Panc1 (cell line): ENCODE results near the gene MAPK8. TPM values are rescaled to one million over a fixed set of nuclear protein-coding genes. Genes with fewer than 3 reads are reported as not detected.

Source experiments
- ATAC-seq: fragments of 200-7000 bp; cut with Tn5 transposase; 2 replicates; pipeline ENCODE4 v1.9.1; 2020; ENCODE audit warnings: mild to moderate bottlenecking, moderate library complexity
- BruUV-seq: library from RNA; stranded (reverse); fragments of 400-500 nt; replicated peaks from 2 replicates; lab custom pipeline; 2021; lab: Mats Ljungman, UMichigan
- CTCF ChIA-PET: fragments of 300-600 bp; sonication (Branson Sonifier 250); formaldehyde crosslinking; loops from one replicate; lab custom pipeline; 2022; ENCODE audit warnings: antibody characterized with exemption; lab: Charles Lee
- POLR2A ChIA-PET: fragments of 300-600 bp; sonication (Branson Sonifier 250); formaldehyde crosslinking; loops from one replicate; lab custom pipeline; 2022; ENCODE audit warnings: antibody characterized with exemption; lab: Charles Lee
- DNase-seq: peaks from one replicate; pipeline ENCODE4 v3.0.0-alpha.2; 2010; ENCODE audit warnings: low read depth, low spot score
- H3K27ac ChIP-seq: 2 replicates; pipeline ENCODE4 v1.5.1; 2011; ENCODE audit warnings: mild to moderate bottlenecking, low read length, inconsistent platforms
- H3K27me3 ChIP-seq: fragments of 200-500 bp; sonication (Bioruptor generic); 2 replicates; pipeline ENCODE4 v1.6.0; 2014; ENCODE audit warnings: low read length, inconsistent platforms; ENCODE audit not compliant: control insufficient read depth, insufficient read depth
- H3K36me3 ChIP-seq: fragments of 200-500 bp; sonication (Bioruptor generic); 2 replicates; pipeline ENCODE4 v1.5.1; 2014; ENCODE audit warnings: inconsistent platforms, mild to moderate bottlenecking, low read length, moderate library complexity; ENCODE audit not compliant: control insufficient read depth, insufficient read depth
- H3K4me1 ChIP-seq: 2 replicates; pipeline ENCODE4 v1.5.1; 2011; ENCODE audit warnings: inconsistent platforms, mild to moderate bottlenecking, low read length, moderate library complexity; ENCODE audit not compliant: control insufficient read depth, insufficient read depth
- H3K4me3 ChIP-seq, 2 experiments: 2 replicates each; pipeline ENCODE4 v1.5.1; 2011 to 2012; ENCODE audit warnings: low read depth in 2 of 2, low read length in 2 of 2, mild to moderate bottlenecking in 2 of 2, inconsistent platforms in 1 of 2, moderate library complexity in 1 of 2
- H3K9me3 ChIP-seq: fragments of 200-500 bp; sonication (Bioruptor generic); 2 replicates; pipeline ENCODE4 v1.5.1; 2014; ENCODE audit warnings: low read depth, mild to moderate bottlenecking, inconsistent platforms, low read length, moderate library complexity; ENCODE audit not compliant: control insufficient read depth, insufficient read depth
- CTCF ChIP-seq: fragments of 450-650 bp; IDR thresholded peaks from 2 replicates; pipeline ENCODE4 v1.5.1; 2017; ENCODE audit warnings: mild to moderate bottlenecking
- POLR2AphosphoS5 ChIP-seq: IDR thresholded peaks from 2 replicates; pipeline ENCODE4 v1.6.1; 2012; ENCODE audit warnings: mild to moderate bottlenecking, low read depth, low read length, moderate library complexity
- REST ChIP-seq, 2 experiments: IDR thresholded peaks; 2 replicates each; pipeline ENCODE4 v1.6.1; 2011 to 2012; ENCODE audit warnings: low read depth in 2 of 2, control low read depth in 1 of 2, low read length in 1 of 2, mild to moderate bottlenecking in 1 of 2, moderate library complexity in 1 of 2; ENCODE audit not compliant: insufficient read depth in 1 of 2
- SIN3A ChIP-seq: IDR thresholded peaks from 2 replicates; pipeline ENCODE4 v1.6.1; 2012; ENCODE audit warnings: low read depth, mild to moderate bottlenecking, low read length, moderate library complexity, borderline replicate concordance; ENCODE audit not compliant: insufficient read depth
- TCF7L2 ChIP-seq: IDR thresholded peaks from 2 replicates; pipeline ENCODE4 v1.6.1; 2011; ENCODE audit warnings: mild to moderate bottlenecking, low read depth, low read length, inconsistent platforms
- in situ Hi-C: cut with HindIII; loops from 2 replicates; pipeline ENCODE4 v1.10.0; 2016; ENCODE audit warnings: low sequenced_read_pairs, low pct_unique_long_range_greater_than_20kb
- intact Hi-C: fragments of 100-400 bp; cut with micrococcal nuclease; formaldehyde crosslinking; loops from one replicate; pipeline ENCODE4 v1.10.0; 2022; ENCODE audit not compliant: unreplicated experiment
- total RNA-seq: library from RNA; stranded (reverse); gene quantifications from one replicate; pipeline ENCODE4 v1.2.1, GENCODE V29; 2021; ENCODE audit not compliant: unreplicated experiment

The MAPK8 gene
- total RNA-seq, 1 experiment from 2014 or later, result 66.6 TPM

GRCh38 chr10:48465860-48466521 is 159.5 kb downstream of the MAPK8 start:
- H3K4me1 ChIP-seq, result no peaks in the 10 kb centered on the region; the same call in 1 of the 2 replicates
- DNase-seq (no peak), ATAC-seq (peak; percentile 33; the same call in 1 of the 2 replicates)
- in situ Hi-C loops, result no loop called here
- intact Hi-C loops, result no loop called here
- H3K27ac ChIP-seq, result no peak overlapping the region
- H3K27me3 ChIP-seq, result peaks cover 4% of the 10 kb centered on the region; the same call in 1 of the 2 replicates
- no peak overlapping the region for H3K4me3 ChIP-seq
- BruUV-seq, result no TSS peak
- no peaks in the 10 kb centered on the region for H3K36me3 ChIP-seq
- ChIA-PET CTCF (no interaction called here), POLR2A (interaction anchor here (0.6 kb wide), 1 partner anchor 279 kb away, joined by 3 read pairs; no protein-coding TSS in a partner anchor)
- H3K9me3 ChIP-seq, result no peaks in the 10 kb centered on the region
- TF ChIP-seq POLR2AphosphoS5, result no peak
- no peak for TF ChIP-seq SIN3A
- no peak for TF ChIP-seq TCF7L2
- no peak for TF ChIP-seq CTCF
- TF ChIP-seq REST (IDR thresholded peaks at IDR 0.05; ENCODE audit: insufficient read depth in 1 of 2, low read depth in 2 of 2, low read length in 1 of 2), result no peak

GRCh38 chr10:48466611-48467240 is 160.2 kb downstream of the MAPK8 start:
- no TSS peak for BruUV-seq
- Histone ChIP-seq H3K27me3 (peaks cover 4% of the 10 kb centered on the region; the same call in 1 of the 2 replicates), H3K27ac (no peak overlapping the region), H3K9me3 (no peaks in the 10 kb centered on the region), H3K4me3 (no peak overlapping the region), H3K4me1 (no peaks in the 10 kb centered on the region; the same call in 1 of the 2 replicates), H3K36me3 (no peaks in the 10 kb centered on the region)
- intact Hi-C loops, result no loop called here
- DNase-seq (no peak), ATAC-seq (0 out of 2 replicates have a peak, but pooled peaks have one; percentile 30)
- TF ChIP-seq REST (IDR thresholded peaks at IDR 0.05; ENCODE audit: insufficient read depth in 1 of 2, low read depth in 2 of 2, low read length in 1 of 2) (no peak), TCF7L2 (no peak), POLR2AphosphoS5 (no peak), SIN3A (no peak), CTCF (no peak)
- in situ Hi-C loops, result no loop called here
- ChIA-PET CTCF (no interaction called here), POLR2A (no interaction called here)
